OCI-M2 (cell line): ENCODE measurements around the gene CAPZA1.
"Not testable (repeated sequence)": the region's sequence is repeated elsewhere in the genome, so short reads cannot be mapped to it uniquely, and the experiment has no call there.

Experiments
- DNase-seq: peaks from one replicate; lab custom pipeline; 2025; ENCODE audit not compliant: unreplicated experiment; lab: John Stamatoyannopoulos, UW

Gene CAPZA1

GRCh38 chr1:112619518-112620376, at the start of gene CAPZA1:
CAPZA1 (plus strand) TSS chr1:112619832; CDS start chr1:112619845, 13 bp downstream.
- peak; percentile 59 for DNase-seq

DNA sequence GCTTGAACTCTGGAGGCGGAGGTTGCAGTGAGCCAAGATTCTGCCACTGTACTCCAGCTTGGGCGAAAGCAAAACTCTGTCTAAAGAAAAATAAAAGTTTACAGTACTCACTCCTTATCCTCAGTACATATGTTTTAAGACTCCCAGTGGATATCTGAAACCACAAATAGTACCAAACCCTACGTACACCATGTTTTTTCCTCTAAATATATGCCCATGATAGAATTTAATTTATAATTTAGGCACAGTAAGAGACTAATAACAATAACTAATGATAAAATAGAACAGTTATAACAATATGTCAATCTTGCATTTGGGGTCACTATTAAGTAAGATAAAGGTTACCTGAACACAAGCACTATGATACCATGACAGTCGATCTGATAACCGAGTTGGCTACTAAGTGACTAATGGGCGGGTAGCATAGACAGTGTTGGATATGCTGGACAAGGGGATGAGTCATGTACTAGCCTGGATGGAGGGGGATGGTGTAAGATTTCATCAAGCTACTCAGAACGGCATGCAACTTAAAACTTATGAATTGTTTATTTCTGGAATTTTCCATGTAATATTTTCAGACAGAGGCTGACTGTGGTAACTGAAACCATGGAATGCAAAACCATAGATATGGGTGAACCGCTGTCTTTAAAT, 44.4 kb upstream of the CAPZA1 start:
- no peak for DNase-seq

GRCh38 chr1:112576240-112576639, 43.4 kb upstream of the CAPZA1 start:
- DNase-seq: no peak

DNA sequence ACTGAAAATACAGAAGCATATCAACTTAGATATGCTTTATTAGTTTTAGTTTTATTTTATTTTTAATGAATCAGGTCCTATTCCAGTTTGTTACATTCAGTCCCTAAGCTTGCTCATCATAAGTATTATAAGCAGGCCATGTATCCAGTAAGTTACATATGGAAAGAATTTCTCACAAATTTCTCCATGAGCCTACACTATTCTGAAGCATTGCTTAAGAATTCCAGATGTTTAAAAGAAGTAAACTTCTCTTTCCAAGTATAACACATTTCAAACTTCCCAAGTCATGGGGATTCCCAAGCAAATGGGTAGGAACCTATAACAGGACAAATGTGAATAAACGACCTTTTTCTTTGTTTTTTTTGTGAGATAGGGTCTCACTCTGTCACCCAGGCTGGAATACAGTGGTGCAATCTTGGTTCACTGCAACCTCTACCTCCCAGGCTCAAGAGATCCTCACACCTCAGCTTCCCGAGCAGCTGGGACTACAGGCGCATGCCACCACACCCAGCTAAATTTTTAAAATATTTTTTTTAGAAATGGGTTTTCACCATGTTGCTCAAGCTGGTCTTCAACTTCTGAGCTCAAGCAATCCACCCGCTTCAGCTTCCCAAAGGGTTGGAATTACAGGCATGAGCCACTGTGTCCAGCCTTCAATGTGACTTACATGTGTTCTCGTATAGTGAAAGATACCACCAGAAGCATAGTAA, 39.7 kb upstream of the CAPZA1 start:
- no peak for DNase-seq

GRCh38 chr1:112581586-112582192, 37.9 kb upstream of the CAPZA1 start:
- no peak for DNase-seq

GRCh38 chr1:112583366-112583765, 36.3 kb upstream of the CAPZA1 start:
- DNase-seq: no peak

DNA sequence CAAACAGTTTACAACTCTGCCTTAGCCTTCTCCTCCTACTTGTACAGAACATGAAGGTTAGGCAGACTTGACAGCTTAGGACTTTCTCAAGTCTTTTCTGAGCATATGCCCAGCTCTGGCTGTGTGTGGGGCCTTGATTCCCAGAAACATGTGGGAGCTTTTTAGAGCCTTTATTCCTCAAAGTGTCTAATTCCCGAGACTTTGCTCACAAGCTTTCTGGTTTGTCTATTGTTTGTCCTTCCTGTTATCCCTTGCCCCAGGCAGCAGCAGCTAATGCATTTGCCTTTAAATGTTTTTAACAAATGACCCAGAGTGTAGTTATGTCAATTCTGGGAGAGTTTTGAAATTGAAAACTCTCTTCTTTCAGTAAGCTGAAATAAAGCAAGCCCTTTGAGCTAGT, 29.9 kb upstream of the CAPZA1 start:
- no peak for DNase-seq

GRCh38 chr1:112594208-112594876, 25.3 kb upstream of the CAPZA1 start:
- no peak for DNase-seq

DNA sequence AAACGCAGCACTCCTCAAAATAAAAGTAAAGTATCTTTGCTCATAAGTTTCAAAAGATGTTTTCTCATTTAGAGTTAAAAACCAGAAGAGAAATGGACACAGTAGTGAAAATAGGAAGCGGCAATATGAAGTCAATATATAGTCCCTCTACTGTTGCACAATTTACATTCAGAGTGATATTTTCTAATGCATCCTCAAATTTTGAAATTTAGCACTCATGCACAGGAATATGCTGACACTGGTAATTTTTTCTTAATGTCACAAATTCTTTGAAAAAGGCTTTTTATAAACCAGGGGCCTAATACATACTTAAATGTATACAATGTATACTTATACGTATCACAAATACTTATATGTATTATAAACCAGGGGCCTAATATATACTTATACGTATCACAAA, 20.2 kb upstream of the CAPZA1 start:
- no peak for DNase-seq

- no peak for DNase-seq
Measured at GRCh38 chr1:112603012-112603411, 16.6 kb upstream of the CAPZA1 start.

DNA sequence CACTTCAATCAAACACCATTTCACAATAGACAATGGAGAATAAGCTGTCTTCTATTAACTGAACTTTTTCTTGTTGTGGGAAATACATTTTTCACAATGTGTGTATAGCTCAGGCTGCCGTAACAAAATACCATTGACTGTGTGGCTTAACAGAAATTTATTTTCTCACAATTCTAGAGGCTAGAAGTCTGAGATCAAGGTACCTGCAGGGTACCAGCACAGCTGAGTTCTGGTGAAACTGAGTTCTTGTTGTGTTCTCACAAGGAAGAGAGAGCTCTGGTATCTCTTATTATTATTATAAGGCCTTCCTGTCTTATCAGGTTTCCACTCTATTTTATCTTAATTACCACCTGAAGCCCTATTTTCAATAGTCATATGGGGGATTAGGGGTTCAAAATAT, 16.1 kb upstream of the CAPZA1 start:
- DNase-seq: no peak

GRCh38 chr1:112605633-112606327, 13.9 kb upstream of the CAPZA1 start:
- no peak for DNase-seq

GRCh38 chr1:112614460-112615065, 5.1 kb upstream of the CAPZA1 start:
- DNase-seq: no peak

DNA sequence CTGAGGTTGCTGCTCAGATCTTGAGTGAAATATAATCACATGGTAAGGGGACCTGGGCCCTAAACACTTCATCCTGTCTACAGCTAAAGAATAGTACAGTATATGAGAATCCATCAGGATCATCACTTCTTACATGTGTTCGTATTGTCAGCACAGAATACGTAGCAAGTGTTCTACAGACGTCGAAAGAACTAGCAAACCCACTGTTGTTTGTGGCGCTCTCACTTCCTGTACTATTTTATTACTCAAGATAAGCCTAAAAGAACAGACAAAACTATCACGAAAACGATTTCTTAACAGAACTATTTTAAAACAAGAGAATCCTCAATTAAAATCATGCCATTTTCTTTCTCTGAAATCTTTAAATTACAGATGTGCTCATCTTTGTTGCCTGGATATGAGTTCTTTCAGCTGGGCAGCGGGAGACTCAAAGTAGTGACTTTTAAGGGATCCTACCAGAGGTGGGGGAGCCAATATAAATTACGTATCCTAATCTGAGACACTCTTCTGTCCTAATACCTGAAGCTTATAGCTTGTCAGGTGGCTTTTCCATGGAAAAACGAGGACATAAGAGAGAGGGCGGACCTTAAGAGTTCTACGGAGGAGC, 1.4 kb upstream of the CAPZA1 start:
- no peak for DNase-seq

GRCh38 chr1:112618721-112619517, 713 bp upstream of the CAPZA1 start, which contains the start of gene ST7L:
ST7L (minus strand) TSS chr1:112619141; CDS start chr1:112619113, 28 bp downstream.
- no peak for DNase-seq

GRCh38 chr1:112620377-112620695, 704 bp downstream of the CAPZA1 start:
- no peak for DNase-seq

GRCh38 chr1:112624493-112624892, 4.9 kb downstream of the CAPZA1 start:
- DNase-seq: not testable (repeated sequence)

- no peak for DNase-seq
Measured at GRCh38 chr1:112625696-112626095, 6.1 kb downstream of the CAPZA1 start.

GRCh38 chr1:112626193-112626592, 6.6 kb downstream of the CAPZA1 start:
- DNase-seq: no peak
